ENCODE measurements around the gene PSD. TPM values are rescaled to one million over a fixed set of nuclear protein-coding genes. Genes with fewer than 3 reads are reported as not detected.

The PSD gene
- total RNA-seq, 1 experiment from 2014 or later = 3.4 TPM

DNA sequence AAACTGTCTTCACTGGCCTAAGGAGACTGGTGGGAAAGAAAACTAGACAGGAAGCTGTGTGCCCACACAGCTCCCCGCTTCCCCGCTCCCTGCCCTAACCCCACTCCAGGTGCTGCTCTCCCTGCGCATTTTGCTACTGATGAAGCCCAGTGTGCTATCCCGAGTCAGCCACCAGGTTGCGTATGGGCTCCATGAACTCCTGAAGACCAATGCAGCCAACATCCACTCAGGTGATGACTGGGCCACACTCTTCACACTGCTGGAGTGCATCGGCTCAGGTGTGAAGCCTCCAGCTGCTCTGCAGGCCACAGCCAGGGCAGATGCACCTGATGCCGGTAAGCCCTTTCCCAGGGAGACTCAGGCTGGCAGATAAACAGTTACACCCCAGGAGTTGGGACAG, 43.3 kb downstream of the PSD start:
- no peak overlapping the region for H3K56ac ChIP-seq (ENCODE audit: insufficient read length, low read depth, low read length)
- H4K91ac ChIP-seq (ENCODE audit: insufficient read length, low read depth, low read length) = no peak overlapping the region
- H3K4me1 ChIP-seq (ENCODE audit: insufficient read depth, low read length) = no peaks in the 10 kb centered on the region
- no peak overlapping the region for H2BK15ac ChIP-seq (ENCODE audit: low read depth, low read length)
- H3T11ph ChIP-seq (ENCODE audit: low read length) = no peak overlapping the region
- no peak overlapping the region for H4K8ac ChIP-seq (replicated peaks; ENCODE audit: insufficient read length, low read depth, low read length)
- H3K14ac ChIP-seq (ENCODE audit: insufficient read depth, low read length) = no peak overlapping the region
- no peak overlapping the region for H3K18ac ChIP-seq (ENCODE audit: insufficient read length, low read depth, low read length)
- H3K27ac ChIP-seq (ENCODE audit: insufficient read length, low read depth, low read length) = no peak overlapping the region
- no peaks in the 10 kb centered on the region for H3K79me1 ChIP-seq (ENCODE audit: insufficient read depth, low read depth, low read length, poor library complexity, severe bottlenecking)
- H4K5ac ChIP-seq (ENCODE audit: insufficient read length, low read depth, low read length) = no peak overlapping the region
- H2BK5ac ChIP-seq (ENCODE audit: insufficient read length, low read length) = no peak overlapping the region
- peak; percentile 59 for DNase-seq
- no peak overlapping the region for H2BK12ac ChIP-seq (ENCODE audit: insufficient read length, low read depth, low read length)
- Mint-ChIP-seq H3K4me1 (no peaks in the 10 kb centered on the region), H3K4me3 (no peak overlapping the region), H3K36me3 (ENCODE audit: insufficient read depth in 1 of 3, low read depth in 3 of 3) (peaks cover 23 to 54% (median 35%) of the 10 kb centered on the region in 3 experiments), H3K27me3 (ENCODE audit: low read depth) (no peaks in the 10 kb centered on the region), H3K9me3 (0 out of 5 replicates have a peak, but pooled peaks cover 0 to 4% of the 10 kb centered on the region in 2 experiments), H3K27ac (peak overlapping the region in 1 of 3 experiments; percentile 39; a peak in 2 of 7 replicates)
- no peak overlapping the region for H3K9ac ChIP-seq (ENCODE audit: extremely low read depth, insufficient read length, low read length)
- H3K4ac ChIP-seq (ENCODE audit: low read depth, low read length) = no peak overlapping the region
- H4K20me1 ChIP-seq (ENCODE audit: control insufficient read depth, insufficient read depth, insufficient read length) = no peaks in the 10 kb centered on the region
- H2BK120ac ChIP-seq (ENCODE audit: low read depth, low read length, poor library complexity, severe bottlenecking) = no peak overlapping the region
- H2BK20ac ChIP-seq (ENCODE audit: low read depth, low read length, poor library complexity, severe bottlenecking) = no peak overlapping the region
- H3K23me2 ChIP-seq (ENCODE audit: insufficient read length, low read depth, low read length, poor library complexity, severe bottlenecking) = no peaks in the 10 kb centered on the region
- no peak overlapping the region for H3K4me2 ChIP-seq (ENCODE audit: insufficient read depth, insufficient read length, low read length)
- H2AK5ac ChIP-seq (ENCODE audit: insufficient read length, low read length) = no peak overlapping the region
- H3K23ac ChIP-seq (ENCODE audit: insufficient read length, low read depth, low read length) = no peak overlapping the region
- H3K9me3 ChIP-seq (ENCODE audit: control insufficient read depth, low read depth, low read length) = no peaks in the 10 kb centered on the region
- TF ChIP-seq, protein P1, sequence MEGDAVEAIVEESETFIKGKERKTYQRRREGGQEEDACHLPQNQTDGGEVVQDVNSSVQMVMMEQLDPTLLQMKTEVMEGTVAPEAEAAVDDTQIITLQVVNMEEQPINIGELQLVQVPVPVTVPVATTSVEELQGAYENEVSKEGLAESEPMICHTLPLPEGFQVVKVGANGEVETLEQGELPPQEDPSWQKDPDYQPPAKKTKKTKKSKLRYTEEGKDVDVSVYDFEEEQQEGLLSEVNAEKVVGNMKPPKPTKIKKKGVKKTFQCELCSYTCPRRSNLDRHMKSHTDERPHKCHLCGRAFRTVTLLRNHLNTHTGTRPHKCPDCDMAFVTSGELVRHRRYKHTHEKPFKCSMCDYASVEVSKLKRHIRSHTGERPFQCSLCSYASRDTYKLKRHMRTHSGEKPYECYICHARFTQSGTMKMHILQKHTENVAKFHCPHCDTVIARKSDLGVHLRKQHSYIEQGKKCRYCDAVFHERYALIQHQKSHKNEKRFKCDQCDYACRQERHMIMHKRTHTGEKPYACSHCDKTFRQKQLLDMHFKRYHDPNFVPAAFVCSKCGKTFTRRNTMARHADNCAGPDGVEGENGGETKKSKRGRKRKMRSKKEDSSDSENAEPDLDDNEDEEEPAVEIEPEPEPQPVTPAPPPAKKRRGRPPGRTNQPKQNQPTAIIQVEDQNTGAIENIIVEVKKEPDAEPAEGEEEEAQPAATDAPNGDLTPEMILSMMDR (conservative IDR thresholded peaks at IDR 0.05) = peak; percentile 53
- H3K27me3 ChIP-seq (ENCODE audit: insufficient read depth, low read length) = no peaks in the 10 kb centered on the region
- WGBS (ENCODE audit: extremely low coverage, insufficient read length, low lambda C conversion rate) = no CpG with 5 or more reads among the region's 7 CpGs
- no peak overlapping the region for H2AFZ ChIP-seq (ENCODE audit: low read length)
- H3K79me2 ChIP-seq (ENCODE audit: insufficient read depth, low read length) = no peaks in the 10 kb centered on the region

All from H9 (cell line).